Adrenal gland (tissue), 12 donors: ENCODE measurements around the gene TOM1L1. TPM values are rescaled to one million over a fixed set of nuclear protein-coding genes. Genes with fewer than 3 reads are reported as not detected.
A peak's percentile ranks its signal among the peaks of the same experiment; 100 is the strongest.

Experiments used
- DNase-seq, 7 donors: peaks; one replicate each; pipeline ENCODE4 v3.0.0-alpha.2; 2019 to 2020
- H3K27ac ChIP-seq, 5 donors: fragments of 200-600 bp; sonication (generic) in 4 of 5; 1 replicate in 3 of 5; 2 replicates in 2 of 5; pipeline versions ENCODE4 v1.5.1 to v1.8.0; 2016 to 2020; ENCODE audit warnings: mild to moderate bottlenecking in 1 of 5
- H3K27me3 ChIP-seq: fragments of 200-600 bp; 2 replicates; pipeline ENCODE4 v1.8.0; 2021
- H3K36me3 ChIP-seq, 2 donors: fragments of 200-600 bp; replicated peaks in 1 of 2; 1 replicate in 1 of 2; 2 replicates in 1 of 2; pipeline versions ENCODE4 v1.5.1 to v1.8.0; 2018 to 2022
- H3K4me1 ChIP-seq, 2 donors: fragments of 200-600 bp; replicated peaks in 1 of 2; 1 replicate in 1 of 2; 2 replicates in 1 of 2; pipeline versions ENCODE4 v1.5.1 to v1.8.0; 2018 to 2021
- H3K4me3 ChIP-seq, 4 donors: fragments of 200-600 bp; sonication (generic) in 3 of 4; one replicate each; pipeline ENCODE4 v1.5.1; 2016 to 2018
- H3K9me3 ChIP-seq, 3 donors: fragments of 200-600 bp; sonication (generic) in 1 of 3; replicated peaks in 1 of 3; 1 replicate in 2 of 3; 2 replicates in 1 of 3; pipeline versions ENCODE4 v1.5.1 to v1.8.0; 2016 to 2021
- POLR2A ChIP-seq, 2 donors: fragments of 450-650 bp; IDR thresholded peaks; one replicate each; pipeline ENCODE4 v1.6.1; 2017; ENCODE audit warnings: antibody characterized with exemption in 2 of 2, mild to moderate bottlenecking in 2 of 2, moderate library complexity in 1 of 2
- WGBS, 4 donors: extraction: QIAGEN DNeasy Blood & Tissue Kit in 2 of 4; methylation state at CpG; one replicate each; pipeline versions ENCODE4 v1.1.5 to v1.1.7; 2013 to 2017; 5-methylcytosine and 5-hydroxymethylcytosine counted together
- intact Hi-C, 2 donors: fragments of 100-400 bp; cut with DNase I; formaldehyde crosslinking; loops; one replicate each; pipeline versions ENCODE4 v1.14.1 to v1.15.0; 2022 to 2023
- polyA plus RNA-seq, 3 donors: library from polyadenylated mRNA; stranded (reverse); fragments of 200-250 nt in 2 of 3; fragments of 350-450 nt in 1 of 3; fragmentation: Illumina TruSeq in 1 of 3; extraction: RNeasy Lipid Tissue Mini Kit (QIAGEN cat#74804) in 1 of 3; gene quantifications; one replicate each; pipeline ENCODE4 v1.2.3, GENCODE V29; 2013 to 2014
- total RNA-seq, 9 donors: library from RNA; depleted of rRNA in 4 of 9; stranded (reverse); fragments of >200 nt in 4 of 9; fragments of 120-200 nt in 1 of 9; fragmentation: NEBNext Ultra II Directional in 1 of 9; extraction: Animal tissue kit (Norgen Biotek cat#: 25700) in 1 of 9; gene quantifications; one replicate each; pipeline versions ENCODE4 v1.1.0 to v1.2.4, GENCODE V29; 2013 to 2023
- TF ChIP-seq, protein P1 (sequence below), 6 experiments: fragments of 450-650 bp in 4 of 6; fragments of 200-600 bp in 2 of 6; sonication (generic) in 1 of 6; IDR thresholded peaks; 1 replicate in 5 of 6; 2 replicates in 1 of 6; pipeline versions ENCODE4 v1.5.1 to v1.8.0; 2016 to 2021; ENCODE audit warnings: antibody characterized with exemption in 6 of 6, mild to moderate bottlenecking in 2 of 6, moderate library complexity in 1 of 6
- donor health status: healthy with polysubstance abuse.
- donor health status: Bipolar disorder and iron deficiency.
- donor health status: DM: yes; HTN: yes; CAD: no.
- donor health status: DM: no; HTN: no; CAD: no.
- donor health status: DM: no; HTN: no; CAD: no.
- donor health status: DM: yes; HTN: yes; CAD: no.

TOM1L1 gene
- total and polyA plus RNA-seq, 12 donors: 8.1 to 44.0 (median 31.9) TPM

DNA sequence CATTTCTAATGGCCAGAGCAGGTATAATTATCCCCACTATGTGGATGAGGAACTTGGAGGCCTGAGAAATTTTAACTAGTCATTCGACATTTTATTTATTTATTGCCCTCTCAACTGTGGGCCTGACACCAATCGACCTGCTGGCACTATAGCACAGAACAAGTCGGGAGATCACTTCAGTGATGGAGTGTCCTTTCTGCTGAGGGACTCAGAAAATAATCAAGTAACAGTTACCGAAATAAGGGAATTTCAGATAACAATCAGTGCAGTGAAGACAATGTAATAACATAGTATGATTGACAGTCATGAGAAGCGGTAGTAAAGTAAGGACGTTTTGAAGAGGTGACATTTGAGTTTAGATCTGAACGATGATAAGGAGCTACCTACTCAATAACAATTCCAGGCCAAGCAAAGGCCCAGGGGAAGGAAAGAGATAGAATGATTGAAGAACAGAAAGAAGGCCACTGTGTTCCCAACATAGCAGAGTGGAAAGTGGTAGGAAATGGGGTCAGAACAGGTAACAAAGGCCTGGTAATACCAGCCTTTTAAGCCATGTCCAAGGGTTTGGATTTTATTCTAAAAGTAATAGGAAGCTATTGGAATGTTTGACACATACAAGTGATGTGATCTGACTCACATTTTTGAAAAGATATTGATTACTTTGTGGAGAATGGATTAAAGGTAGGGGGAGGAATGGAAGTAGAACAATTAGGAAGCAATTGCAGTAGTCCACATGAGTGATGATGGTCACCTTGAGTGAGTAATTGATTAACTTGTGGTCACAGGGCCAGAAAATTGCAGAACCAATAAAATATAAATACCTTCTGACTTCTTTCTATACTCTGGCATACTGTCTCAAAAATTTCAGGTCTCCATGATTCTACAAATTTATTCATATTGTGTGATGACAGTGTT is 69.3 kb downstream of the TOM1L1 start:
- no peaks in the 10 kb centered on the region for H3K27me3 ChIP-seq
- H3K9me3 ChIP-seq: no peaks in the 10 kb centered on the region
- H3K4me1 ChIP-seq: peaks cover 14 to 31% of the 10 kb centered on the region in 2 donors
- H3K36me3 ChIP-seq: no peaks in the 10 kb centered on the region
- DNase-seq: no peak
- no peak for TF ChIP-seq POLR2A (IDR thresholded peaks at IDR 0.05)
- H3K4me3 ChIP-seq: peak overlapping the region in 2 of 4 donors; percentile 66
- 23 to 29% (median 28%) methylated on average over 7 of the region's 7 CpGs for WGBS, 4 donors
- H3K27ac ChIP-seq: peak overlapping the region in 4 of 5 donors; percentile 79 to 94 (median 88)
- intact Hi-C loops: no loop called here

- no peak for DNase-seq
- intact Hi-C loops: no loop called here
- Histone ChIP-seq H3K27me3 (no peaks in the 10 kb centered on the region), H3K27ac (no peak overlapping the region), H3K9me3 (no peaks in the 10 kb centered on the region), H3K4me1 (peaks cover 14 to 21% of the 10 kb centered on the region in 2 donors), H3K4me3 (no peak overlapping the region), H3K36me3 (no peaks in the 10 kb centered on the region)
- TF ChIP-seq, protein P1, sequence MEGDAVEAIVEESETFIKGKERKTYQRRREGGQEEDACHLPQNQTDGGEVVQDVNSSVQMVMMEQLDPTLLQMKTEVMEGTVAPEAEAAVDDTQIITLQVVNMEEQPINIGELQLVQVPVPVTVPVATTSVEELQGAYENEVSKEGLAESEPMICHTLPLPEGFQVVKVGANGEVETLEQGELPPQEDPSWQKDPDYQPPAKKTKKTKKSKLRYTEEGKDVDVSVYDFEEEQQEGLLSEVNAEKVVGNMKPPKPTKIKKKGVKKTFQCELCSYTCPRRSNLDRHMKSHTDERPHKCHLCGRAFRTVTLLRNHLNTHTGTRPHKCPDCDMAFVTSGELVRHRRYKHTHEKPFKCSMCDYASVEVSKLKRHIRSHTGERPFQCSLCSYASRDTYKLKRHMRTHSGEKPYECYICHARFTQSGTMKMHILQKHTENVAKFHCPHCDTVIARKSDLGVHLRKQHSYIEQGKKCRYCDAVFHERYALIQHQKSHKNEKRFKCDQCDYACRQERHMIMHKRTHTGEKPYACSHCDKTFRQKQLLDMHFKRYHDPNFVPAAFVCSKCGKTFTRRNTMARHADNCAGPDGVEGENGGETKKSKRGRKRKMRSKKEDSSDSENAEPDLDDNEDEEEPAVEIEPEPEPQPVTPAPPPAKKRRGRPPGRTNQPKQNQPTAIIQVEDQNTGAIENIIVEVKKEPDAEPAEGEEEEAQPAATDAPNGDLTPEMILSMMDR (IDR thresholded peaks at IDR 0.05): no peak
- no peak for TF ChIP-seq POLR2A (IDR thresholded peaks at IDR 0.05)
These were observed 70.5 kb downstream of the TOM1L1 start for GRCh38 chr17:54971147-54971546.

GRCh38 chr17:54971901-54972300 is 71.2 kb downstream of the TOM1L1 start:
- H3K27ac ChIP-seq: no peak overlapping the region
- DNase-seq: no peak
- H3K9me3 ChIP-seq: no peaks in the 10 kb centered on the region
- H3K4me3 ChIP-seq: no peak overlapping the region
- 89 to 95% (median 95%) methylated on average over 3 of the region's 3 CpGs for WGBS, 4 donors
- no peaks in the 10 kb centered on the region for H3K27me3 ChIP-seq
- TF ChIP-seq POLR2A (IDR thresholded peaks at IDR 0.05): no peak
- TF ChIP-seq, protein P1 (IDR thresholded peaks at IDR 0.05): no peak
- peaks cover 14 to 15% of the 10 kb centered on the region in 2 donors for H3K4me1 ChIP-seq
- intact Hi-C loops: no loop called here
- no peaks in the 10 kb centered on the region for H3K36me3 ChIP-seq

GRCh38 chr17:54972406-54973138 is 71.9 kb downstream of the TOM1L1 start:
- 76 to 86% (median 80%) methylated on average over 3 of the region's 3 CpGs for WGBS, 4 donors
- H3K27me3 ChIP-seq: no peaks in the 10 kb centered on the region
- DNase-seq: no peak
- H3K9me3 ChIP-seq: no peaks in the 10 kb centered on the region
- no peaks in the 10 kb centered on the region for H3K36me3 ChIP-seq
- TF ChIP-seq, protein P1 (IDR thresholded peaks at IDR 0.05): no peak
- no peak for TF ChIP-seq POLR2A (IDR thresholded peaks at IDR 0.05)
- intact Hi-C loops: no loop called here
- peaks cover 8 to 10% of the 10 kb centered on the region in 2 donors for H3K4me1 ChIP-seq
- no peak overlapping the region for H3K4me3 ChIP-seq
- no peak overlapping the region for H3K27ac ChIP-seq
